HCT116 (cell line): ENCODE measurements around the gene CHN1. TPM values are rescaled to one million over a fixed set of nuclear protein-coding genes. Genes with fewer than 3 reads are reported as not detected.

ENCODE experiments used
- ATAC-seq: fragments of 200-7000 bp; cut with Tn5 transposase; 2 replicates; pipeline ENCODE4 v1.9.1; 2020; ENCODE audit warnings: mild to moderate bottlenecking, moderate library complexity
- BruUV-seq: library from RNA; stranded (reverse); fragments of 400-500 nt; replicated peaks from 2 replicates; lab custom pipeline; 2021; lab: Mats Ljungman, UMichigan
- CTCF ChIA-PET: fragments of 300-600 bp; sonication (Branson Sonifier 250); formaldehyde crosslinking; loops from one replicate; lab custom pipeline; 2021; ENCODE audit warnings: antibody characterized with exemption; lab: Charles Lee
- POLR2A ChIA-PET: fragments of 300-600, 350-600 bp; sonication (Branson Sonifier 250); formaldehyde crosslinking; loops from one replicate; lab custom pipeline; 2021; ENCODE audit warnings: antibody characterized with exemption; lab: Charles Lee
- RAD21 ChIA-PET, 2 experiments: fragments of 300-600 bp; sonication (Branson Sonifier 250); formaldehyde crosslinking; loops; one replicate each; lab custom pipeline; 2023; ENCODE audit warnings: low total read pairs in 2 of 2; ENCODE audit not compliant: uncharacterized antibody in 2 of 2, unreplicated experiment in 2 of 2, low non-redundant PET in 1 of 2; lab: Charles Lee
- DNase-seq: peaks from one replicate; pipeline ENCODE4 v3.0.0-alpha.2; 2010; ENCODE audit warnings: low read depth, low spot score
- H2AFZ ChIP-seq: fragments of 200-600 bp; shearing (Covaris generic), sonication (generic); 2 replicates; pipeline ENCODE4 v1.6.1; 2017; ENCODE audit warnings: low read depth, mixed run types, mixed read lengths, antibody characterized with exemption, low read length; ENCODE audit not compliant: poor library complexity, severe bottlenecking
- H3K27ac ChIP-seq: 2 replicates; pipeline ENCODE4 v1.5.1; 2012; ENCODE audit warnings: low read depth, low read length
- H3K27me3 ChIP-seq: fragments of 200-600 bp; sonication (generic); 2 replicates; pipeline ENCODE4 v1.6.1; 2016; ENCODE audit warnings: mixed run types, low read length, mixed read lengths; ENCODE audit not compliant: insufficient read depth
- H3K36me3 ChIP-seq, 2 experiments: fragments of 200-500 bp in 1 of 2; fragments of 200-600 bp in 1 of 2; sonication (Bioruptor generic) in 1 of 2; sonication (generic) in 1 of 2; 2 replicates each; pipeline versions ENCODE4 v1.5.1 to v1.6.1; 2014 to 2016; ENCODE audit warnings: low read length in 2 of 2, inconsistent platforms in 1 of 2, mixed read lengths in 1 of 2, mixed run types in 1 of 2; ENCODE audit not compliant: insufficient read depth in 2 of 2, control insufficient read depth in 1 of 2
- H3K4me1 ChIP-seq, 2 experiments: fragments of 200-600 bp in 1 of 2; sonication (generic) in 1 of 2; 2 replicates each; pipeline versions ENCODE4 v1.5.1 to v1.6.1; 2012 to 2017; ENCODE audit warnings: low read length in 2 of 2, inconsistent platforms in 1 of 2, mild to moderate bottlenecking in 1 of 2, mixed read lengths in 1 of 2, mixed run types in 1 of 2, moderate library complexity in 1 of 2; ENCODE audit not compliant: insufficient read depth in 2 of 2, control insufficient read depth in 1 of 2
- H3K4me2 ChIP-seq: fragments of 200-600 bp; sonication (generic); 2 replicates; pipeline ENCODE4 v1.6.1; 2017; ENCODE audit warnings: mixed run types, low read length, mixed read lengths
- H3K4me3 ChIP-seq, 2 experiments: fragments of 200-600 bp in 1 of 2; sonication (generic) in 1 of 2; replicated peaks in 1 of 2; 2 replicates each; pipeline ENCODE4 v1.5.1; 2011 to 2016; ENCODE audit warnings: low read length in 2 of 2, control low read depth in 1 of 2, low read depth in 1 of 2, mild to moderate bottlenecking in 1 of 2, mixed read lengths in 1 of 2, mixed run types in 1 of 2
- H3K79me2 ChIP-seq: fragments of 200-600 bp; sonication (generic); 2 replicates; pipeline ENCODE4 v1.6.1; 2017; ENCODE audit warnings: mild to moderate bottlenecking, mixed run types, low read length, moderate library complexity, mixed read lengths; ENCODE audit not compliant: insufficient read depth
- H3K9ac ChIP-seq: fragments of 200-600 bp; sonication (generic); 2 replicates; pipeline ENCODE4 v1.6.1; 2016; ENCODE audit warnings: low read length, mixed read lengths
- H3K9me2 ChIP-seq: fragments of 200-600 bp; sonication (generic), shearing (Covaris generic); 2 replicates; pipeline ENCODE4 v1.6.1; 2017; ENCODE audit warnings: mixed run types, mild to moderate bottlenecking, moderate library complexity; ENCODE audit not compliant: insufficient read depth
- H3K9me3 ChIP-seq, 2 experiments: fragments of 200-500 bp in 1 of 2; fragments of 200-600 bp in 1 of 2; sonication (Bioruptor generic) in 1 of 2; sonication (generic) in 1 of 2; 2 replicates each; pipeline ENCODE4 v1.6.1; 2014 to 2017; ENCODE audit warnings: low read length in 2 of 2, mixed read lengths in 2 of 2, inconsistent platforms in 1 of 2, low read depth in 1 of 2, mild to moderate bottlenecking in 1 of 2, mixed run types in 1 of 2, moderate library complexity in 1 of 2; ENCODE audit not compliant: control insufficient read depth in 1 of 2, insufficient read depth in 1 of 2
- H4K20me1 ChIP-seq: fragments of 200-600 bp; sonication (generic), shearing (Covaris generic); 2 replicates; pipeline ENCODE4 v1.6.1; 2017; ENCODE audit warnings: mixed run types, mild to moderate bottlenecking, moderate library complexity; ENCODE audit not compliant: insufficient read depth
- ATF3 ChIP-seq: IDR thresholded peaks from 2 replicates; pipeline ENCODE4 v1.6.1; 2012
- CEBPB ChIP-seq: IDR thresholded peaks from 2 replicates; pipeline ENCODE4 v1.6.1; 2012; ENCODE audit warnings: low read depth
- CTCF ChIP-seq, 3 experiments: fragments of 200-600 bp in 1 of 3; sonication (generic) in 1 of 3; IDR thresholded peaks in 2 of 3; conservative IDR thresholded peaks in 1 of 3; 2 replicates each; pipeline ENCODE4 v1.5.1; 2012 to 2017; ENCODE audit warnings: low read depth in 2 of 3, low read length in 2 of 3, antibody characterized with exemption in 1 of 3, borderline replicate concordance in 1 of 3, control low read depth in 1 of 3, mild to moderate bottlenecking in 1 of 3, mixed read lengths in 1 of 3, mixed run types in 1 of 3, moderate library complexity in 1 of 3; ENCODE audit not compliant: insufficient read depth in 1 of 3
- EGR1 ChIP-seq: IDR thresholded peaks from 2 replicates; pipeline ENCODE4 v1.6.1; 2012; ENCODE audit warnings: low read depth
- ELF1 ChIP-seq: IDR thresholded peaks from 2 replicates; pipeline ENCODE4 v1.6.1; 2012; ENCODE audit warnings: low read depth, borderline replicate concordance
- EZH2 ChIP-seq: fragments of 200-600 bp; sonication (generic); IDR thresholded peaks from 2 replicates; pipeline ENCODE4 v1.6.1; 2017; ENCODE audit warnings: antibody characterized with exemption, mixed run types
- EZH2phosphoT487 ChIP-seq: fragments of 200-600 bp; IDR thresholded peaks from 2 replicates; pipeline ENCODE4 v1.6.1; 2018; ENCODE audit warnings: antibody characterized with exemption, borderline replicate concordance
- FOSL1 ChIP-seq: IDR thresholded peaks from 2 replicates; pipeline ENCODE4 v1.6.1; 2012; ENCODE audit warnings: low read depth
- JUND ChIP-seq: IDR thresholded peaks from 2 replicates; pipeline ENCODE4 v1.6.1; 2012
- MAX ChIP-seq: IDR thresholded peaks from 2 replicates; pipeline ENCODE4 v1.6.1; 2012
- POLR2A ChIP-seq: IDR thresholded peaks from 2 replicates; pipeline ENCODE4 v1.7.0; 2011; ENCODE audit warnings: borderline replicate concordance; ENCODE audit not compliant: insufficient read depth, insufficient read length; ENCODE audit errors: extremely low read depth
- POLR2AphosphoS5 ChIP-seq: IDR thresholded peaks from 2 replicates; pipeline ENCODE4 v1.6.1; 2011; ENCODE audit warnings: mild to moderate bottlenecking, low read depth, low read length, moderate library complexity
- RAD21 ChIP-seq: IDR thresholded peaks from 2 replicates; pipeline ENCODE4 v1.6.1; 2012; ENCODE audit warnings: low read depth, mild to moderate bottlenecking
- REST ChIP-seq: IDR thresholded peaks from 2 replicates; pipeline ENCODE4 v1.6.1; 2012; ENCODE audit warnings: low read depth
- SIN3A ChIP-seq: IDR thresholded peaks from 2 replicates; pipeline ENCODE4 v1.6.1; 2012; ENCODE audit warnings: low read depth
- SP1 ChIP-seq: IDR thresholded peaks from 2 replicates; pipeline ENCODE4 v1.6.1; 2012; ENCODE audit warnings: low read depth
- TCF7L2 ChIP-seq: IDR thresholded peaks from 2 replicates; pipeline ENCODE4 v1.7.0; 2011; ENCODE audit warnings: borderline replicate concordance, inconsistent platforms; ENCODE audit not compliant: insufficient read depth, insufficient read length; ENCODE audit errors: extremely low read depth
- YY1 ChIP-seq: IDR thresholded peaks from 2 replicates; pipeline ENCODE4 v1.6.1; 2011; ENCODE audit warnings: low read length, low read depth, moderate library complexity, mild to moderate bottlenecking; ENCODE audit not compliant: insufficient replicate concordance; ENCODE audit errors: extremely low read depth
- ZFX ChIP-seq: fragments of 450-650 bp; IDR thresholded peaks from 2 replicates; pipeline ENCODE4 v1.6.1; 2017
- ZNF274 ChIP-seq: fragments of 200-500 bp; sonication (Bioruptor generic); IDR thresholded peaks from 2 replicates; pipeline ENCODE4 v1.6.1; 2014; ENCODE audit warnings: mild to moderate bottlenecking, low read depth, low read length, inconsistent platforms
- intact Hi-C: fragments of 100-400 bp; cut with micrococcal nuclease; formaldehyde crosslinking; loops from 2 replicates; pipeline ENCODE4 v1.10.0; 2022
- total RNA-seq: library from RNA; stranded (reverse); gene quantifications from one replicate; pipeline ENCODE4 v1.2.1, GENCODE V29; 2021; ENCODE audit not compliant: unreplicated experiment

The CHN1 gene
- total RNA-seq, 1 experiment from 2014 or later: 3.6 TPM

GRCh38 chr2:174901075-174901474 is 104.1 kb downstream of the CHN1 start (continued):
- no peak for TF ChIP-seq EZH2
- TF ChIP-seq ATF3: no peak
- TF ChIP-seq ZNF274: no peak
- TF ChIP-seq RAD21: no peak
- no peak for TF ChIP-seq EZH2phosphoT487
- no peak for TF ChIP-seq TCF7L2
- TF ChIP-seq SIN3A: no peak
- TF ChIP-seq ZFX: no peak
- TF ChIP-seq JUND: no peak
- no peak for TF ChIP-seq EGR1
- TF ChIP-seq MAX: no peak
- no peak for TF ChIP-seq ELF1

- H3K9ac ChIP-seq: no peak overlapping the region
- no peak for TF ChIP-seq SP1
- TF ChIP-seq RAD21: no peak
- TF ChIP-seq ELF1: no peak
- no peak for TF ChIP-seq SIN3A
- no peak for TF ChIP-seq REST
- TF ChIP-seq MAX: no peak
- no peak for TF ChIP-seq TCF7L2
- TF ChIP-seq ZFX: no peak
- no peak for TF ChIP-seq POLR2A
- no peak for TF ChIP-seq FOSL1
- no peak for TF ChIP-seq EGR1
- no peak for TF ChIP-seq CEBPB
- no peak for TF ChIP-seq ZNF274
- no peak for TF ChIP-seq EZH2
- no peak for TF ChIP-seq YY1
- no peak for TF ChIP-seq POLR2AphosphoS5
- TF ChIP-seq JUND: no peak
- no peak for TF ChIP-seq CTCF (IDR thresholded peaks at IDR 0.05 in 2 of 3, conservative IDR thresholded peaks at IDR 0.05 in 1 of 3; ENCODE audit: borderline replicate concordance in 1 of 3, insufficient read depth in 1 of 3, low read depth in 2 of 3, low read length in 2 of 3)
- intact Hi-C loops: no loop called here
- DNase-seq (no peak), ATAC-seq (no peak)
- CTCF ChIA-PET: no interaction called here
- H3K9me3 ChIP-seq: no peaks in the 10 kb centered on the region
- no peaks in the 10 kb centered on the region for H4K20me1 ChIP-seq
- BruUV-seq: no TSS peak
- RAD21 ChIA-PET: no interaction called here
- POLR2A ChIA-PET: no interaction called here
- H3K4me2 ChIP-seq: no peak overlapping the region
- no peak overlapping the region for H2AFZ ChIP-seq
- no peaks in the 10 kb centered on the region for H3K27me3 ChIP-seq
- no peaks in the 10 kb centered on the region for H3K79me2 ChIP-seq
- H3K4me3 ChIP-seq: no peak overlapping the region
- H3K36me3 ChIP-seq: no peaks in the 10 kb centered on the region
- no peaks in the 10 kb centered on the region for H3K4me1 ChIP-seq
- no peak overlapping the region for H3K27ac ChIP-seq
- no peaks in the 10 kb centered on the region for H3K9me2 ChIP-seq
These were observed 107.9 kb downstream of the CHN1 start for GRCh38 chr2:174897286-174897685.
